Osteoblast (primary cell): ENCODE data around the gene TSPYL1. TPM values are rescaled to one million over a fixed set of nuclear protein-coding genes. Genes with fewer than 3 reads are reported as not detected.
"Not testable (repeated sequence)": the region's sequence is repeated elsewhere in the genome, so short reads cannot be mapped to it uniquely, and the experiment has no call there.

Experiments
- DNase-seq: peaks from one replicate; pipeline ENCODE4 v3.0.0; 2011; ENCODE audit warnings: low spot score, mixed read lengths; ENCODE audit not compliant: insufficient read length; ENCODE audit errors: missing footprints
- H2AFZ ChIP-seq: 2 replicates; pipeline ENCODE4 v1.6.0; 2011; ENCODE audit warnings: mild to moderate bottlenecking, low read length
- H3K27ac ChIP-seq: 2 replicates; pipeline ENCODE4 v1.5.1; 2011; ENCODE audit warnings: mild to moderate bottlenecking, low read depth, low read length, moderate library complexity
- H3K27me3 ChIP-seq: 2 replicates; pipeline ENCODE4 v1.6.0; 2012; ENCODE audit warnings: mild to moderate bottlenecking, control low read depth, inconsistent platforms, low read length, moderate library complexity; ENCODE audit not compliant: insufficient read depth
- H3K36me3 ChIP-seq: 2 replicates; pipeline ENCODE4 v1.5.1; 2011; ENCODE audit warnings: mild to moderate bottlenecking, low read length, control low read depth, moderate library complexity; ENCODE audit not compliant: insufficient read depth
- H3K4me1 ChIP-seq: 2 replicates; pipeline ENCODE4 v1.5.1; 2011; ENCODE audit warnings: mild to moderate bottlenecking, low read length, control low read depth, moderate library complexity; ENCODE audit not compliant: insufficient read depth
- H3K4me2 ChIP-seq: 2 replicates; pipeline ENCODE4 v1.6.0; 2011; ENCODE audit warnings: mild to moderate bottlenecking, low read length; ENCODE audit not compliant: insufficient read depth
- H3K4me3 ChIP-seq: fragments of 200-600 bp; sonication (generic); 3 replicates; pipeline ENCODE4 v1.5.1; 2012; ENCODE audit warnings: mild to moderate bottlenecking, low read length, inconsistent platforms; ENCODE audit not compliant: insufficient read depth
- H3K79me2 ChIP-seq: 2 replicates; pipeline ENCODE4 v1.6.0; 2012; ENCODE audit warnings: mild to moderate bottlenecking, low read length, control low read depth, inconsistent platforms; ENCODE audit not compliant: insufficient read depth
- H3K9me3 ChIP-seq: 2 replicates; pipeline ENCODE4 v1.5.1; 2011; ENCODE audit warnings: low read depth, low read length, control low read depth
- H4K20me1 ChIP-seq: 2 replicates; pipeline ENCODE4 v1.6.0; 2012; ENCODE audit warnings: mild to moderate bottlenecking, low read length, control low read depth; ENCODE audit not compliant: insufficient read depth
- total RNA-seq: library from RNA; depleted of rRNA; stranded (reverse); fragments of >200 nt; gene quantifications from 2 replicates; pipeline ENCODE4 v1.2.3, GENCODE V29; 2012
- TF ChIP-seq, protein P1 (sequence below): IDR thresholded peaks from 2 replicates; pipeline ENCODE4 v1.5.1; 2011; ENCODE audit warnings: mild to moderate bottlenecking, low read depth, low read length, moderate library complexity; ENCODE audit errors: extremely low read depth

TSPYL1 gene
- total RNA-seq, 1 donor = 89.4 TPM

DNA sequence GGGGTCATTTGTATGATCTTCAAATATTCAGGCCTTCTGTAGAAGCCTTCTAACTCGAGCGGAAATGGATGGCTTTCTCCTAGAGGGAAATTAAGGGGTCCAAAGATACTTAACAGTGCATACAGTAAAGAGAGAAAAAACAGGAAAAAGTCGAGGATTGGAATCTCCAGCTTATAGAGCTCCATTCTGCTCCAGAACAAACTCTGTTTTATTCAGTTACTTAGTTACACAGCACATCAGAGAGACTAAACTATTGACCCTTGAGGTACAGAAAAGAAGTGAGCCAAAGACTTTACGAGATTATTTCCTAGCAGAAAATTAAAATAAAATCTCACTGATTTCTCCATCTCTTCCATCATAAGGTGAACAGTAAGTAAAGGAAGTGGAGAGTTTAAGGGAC is 47.3 kb upstream of the TSPYL1 start:
- H3K27ac ChIP-seq = no peak overlapping the region
- H3K9me3 ChIP-seq = no peaks in the 10 kb centered on the region
- no peak overlapping the region for H2AFZ ChIP-seq
- H3K4me1 ChIP-seq = peaks cover 22% of the 10 kb centered on the region
- no peaks in the 10 kb centered on the region for H3K36me3 ChIP-seq
- H3K79me2 ChIP-seq = no peaks in the 10 kb centered on the region
- no peak overlapping the region for H3K4me2 ChIP-seq
- H3K27me3 ChIP-seq = no peaks in the 10 kb centered on the region
- TF ChIP-seq, protein P1, sequence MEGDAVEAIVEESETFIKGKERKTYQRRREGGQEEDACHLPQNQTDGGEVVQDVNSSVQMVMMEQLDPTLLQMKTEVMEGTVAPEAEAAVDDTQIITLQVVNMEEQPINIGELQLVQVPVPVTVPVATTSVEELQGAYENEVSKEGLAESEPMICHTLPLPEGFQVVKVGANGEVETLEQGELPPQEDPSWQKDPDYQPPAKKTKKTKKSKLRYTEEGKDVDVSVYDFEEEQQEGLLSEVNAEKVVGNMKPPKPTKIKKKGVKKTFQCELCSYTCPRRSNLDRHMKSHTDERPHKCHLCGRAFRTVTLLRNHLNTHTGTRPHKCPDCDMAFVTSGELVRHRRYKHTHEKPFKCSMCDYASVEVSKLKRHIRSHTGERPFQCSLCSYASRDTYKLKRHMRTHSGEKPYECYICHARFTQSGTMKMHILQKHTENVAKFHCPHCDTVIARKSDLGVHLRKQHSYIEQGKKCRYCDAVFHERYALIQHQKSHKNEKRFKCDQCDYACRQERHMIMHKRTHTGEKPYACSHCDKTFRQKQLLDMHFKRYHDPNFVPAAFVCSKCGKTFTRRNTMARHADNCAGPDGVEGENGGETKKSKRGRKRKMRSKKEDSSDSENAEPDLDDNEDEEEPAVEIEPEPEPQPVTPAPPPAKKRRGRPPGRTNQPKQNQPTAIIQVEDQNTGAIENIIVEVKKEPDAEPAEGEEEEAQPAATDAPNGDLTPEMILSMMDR = no peak
- no peak for DNase-seq
- H3K4me3 ChIP-seq = no peak overlapping the region
- H4K20me1 ChIP-seq = no peaks in the 10 kb centered on the region

DNA sequence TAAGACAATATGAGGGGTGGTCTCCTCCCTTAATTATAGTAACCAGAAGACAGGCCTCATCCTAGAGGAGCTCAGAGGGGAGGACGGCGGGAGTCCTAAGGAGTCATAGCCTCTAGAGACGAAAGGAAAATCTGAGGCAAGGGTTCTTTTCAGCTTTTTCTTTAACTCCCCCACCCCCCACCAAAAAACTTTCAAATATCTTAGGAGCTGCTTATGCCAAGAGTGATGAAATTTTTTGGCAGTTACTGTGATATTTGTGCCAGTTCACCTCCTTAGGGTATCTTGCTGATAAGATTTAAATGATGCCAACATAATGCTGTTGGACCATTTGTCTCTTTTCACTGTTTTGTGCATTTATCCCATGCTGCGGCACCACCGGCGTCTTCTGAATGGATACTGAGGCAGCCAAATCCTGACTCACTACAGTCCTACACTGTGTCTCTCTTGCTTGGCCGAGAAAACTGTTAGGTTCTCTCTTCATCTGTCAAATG is 46.5 kb upstream of the TSPYL1 start:
- Histone ChIP-seq H3K4me1 (peaks cover 22% of the 10 kb centered on the region), H3K79me2 (no peaks in the 10 kb centered on the region), H3K4me2 (no peak overlapping the region), H3K9me3 (no peaks in the 10 kb centered on the region), H3K27ac (no peak overlapping the region), H3K27me3 (no peaks in the 10 kb centered on the region), H3K36me3 (no peaks in the 10 kb centered on the region), H2AFZ (no peak overlapping the region), H4K20me1 (no peaks in the 10 kb centered on the region), H3K4me3 (no peak overlapping the region)
- no peak for DNase-seq
- TF ChIP-seq, protein P1 = no peak

DNA sequence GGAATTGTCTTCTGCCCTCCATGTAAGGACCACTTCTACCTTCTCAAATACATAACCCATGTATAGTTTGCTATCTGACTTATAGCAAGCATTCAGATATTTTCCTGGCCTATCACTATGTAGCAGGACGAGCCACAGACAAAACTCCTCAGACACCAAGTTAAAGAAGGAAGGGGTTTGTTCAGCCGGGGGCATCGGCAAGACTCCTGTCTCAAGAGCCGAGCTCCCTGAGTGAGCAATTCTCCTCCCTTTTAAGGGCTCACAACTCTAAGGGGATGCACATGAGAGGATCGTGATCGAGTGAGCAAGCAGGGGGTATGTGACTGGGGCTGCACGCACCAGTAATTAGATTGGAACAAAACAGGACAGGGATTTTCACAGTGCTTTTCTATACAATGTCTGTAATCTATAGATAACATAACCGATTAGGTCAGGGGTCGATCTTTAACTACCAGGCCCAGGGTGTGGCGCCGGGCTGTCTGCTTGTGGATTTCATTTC is 46.0 kb upstream of the TSPYL1 start:
- not testable (repeated sequence) for H3K36me3 ChIP-seq, H3K79me2 ChIP-seq, H2AFZ ChIP-seq, H3K9me3 ChIP-seq, H3K4me3 ChIP-seq, H3K27ac ChIP-seq, H3K27me3 ChIP-seq, H4K20me1 ChIP-seq, DNase-seq, H3K4me2 ChIP-seq
- peaks cover 20% of the 10 kb centered on the region for H3K4me1 ChIP-seq

DNA sequence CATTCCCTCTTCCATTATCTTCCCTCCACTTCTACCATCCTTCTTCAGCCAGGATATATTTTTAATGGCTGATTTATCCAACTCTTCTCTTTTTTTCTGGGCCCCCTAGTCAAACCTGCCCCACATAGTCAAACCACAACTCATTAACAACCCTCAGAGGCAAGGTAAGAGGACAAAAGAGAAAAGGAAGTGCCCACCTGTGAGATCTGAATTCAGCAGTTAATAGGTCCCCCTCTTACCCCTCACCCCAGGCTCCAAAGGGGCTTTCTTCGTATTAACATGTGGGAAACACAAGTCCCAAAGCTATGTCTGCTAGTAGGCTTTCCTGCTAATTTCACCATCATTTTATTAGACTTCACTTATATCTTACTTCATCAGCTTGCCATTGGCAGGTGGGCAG is 44.1 kb upstream of the TSPYL1 start:
- H3K4me1 ChIP-seq = peaks cover 7% of the 10 kb centered on the region
- H3K79me2 ChIP-seq = no peaks in the 10 kb centered on the region
- no peaks in the 10 kb centered on the region for H3K36me3 ChIP-seq
- H2AFZ ChIP-seq = no peak overlapping the region
- no peak overlapping the region for H3K27ac ChIP-seq
- TF ChIP-seq, protein P1 = no peak
- no peaks in the 10 kb centered on the region for H3K9me3 ChIP-seq
- no peaks in the 10 kb centered on the region for H3K27me3 ChIP-seq
- no peak overlapping the region for H3K4me3 ChIP-seq
- no peak for DNase-seq
- H4K20me1 ChIP-seq = no peaks in the 10 kb centered on the region
- H3K4me2 ChIP-seq = no peak overlapping the region

DNA sequence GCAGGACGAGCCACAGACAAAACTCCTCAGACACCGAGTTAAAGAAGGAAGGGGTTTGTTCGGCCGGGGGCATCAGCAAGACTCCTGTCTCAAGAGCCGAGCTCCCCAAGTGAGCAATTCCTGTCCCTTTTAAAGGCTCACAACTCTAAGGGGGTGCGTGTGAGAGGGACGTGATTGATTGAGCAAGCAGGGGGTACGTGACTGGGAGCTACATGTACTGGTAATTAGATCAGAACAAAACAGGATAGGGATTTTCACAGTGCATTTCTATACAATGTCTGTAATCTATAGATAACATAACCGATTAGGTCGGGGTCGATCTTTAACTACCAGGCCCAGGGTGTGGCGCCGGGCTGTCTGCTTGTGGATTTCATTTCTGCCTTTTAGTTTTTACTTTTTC is 42.2 kb upstream of the TSPYL1 start:
- H2AFZ ChIP-seq, DNase-seq, H3K9me3 ChIP-seq, H3K27ac ChIP-seq, H3K36me3 ChIP-seq, H4K20me1 ChIP-seq, H3K27me3 ChIP-seq, H3K4me1 ChIP-seq, H3K4me3 ChIP-seq, H3K4me2 ChIP-seq, H3K79me2 ChIP-seq: not testable (repeated sequence)
